WI38 (cell line): ENCODE measurements around the gene ANKRD33B.
"Not testable (repeated sequence)": the region's sequence is repeated elsewhere in the genome, so short reads cannot be mapped to it uniquely, and the experiment has no call there.

Source experiments
- H3K4me3 ChIP-seq: 2 replicates; pipeline ENCODE4 v1.5.1; 2011; ENCODE audit warnings: low read depth, mild to moderate bottlenecking, control low read depth, low read length
- CTCF ChIP-seq: IDR thresholded peaks from 2 replicates; pipeline ENCODE4 v1.5.1; 2012; ENCODE audit warnings: low read depth, mild to moderate bottlenecking, control low read depth, low read length

ANKRD33B gene

DNA sequence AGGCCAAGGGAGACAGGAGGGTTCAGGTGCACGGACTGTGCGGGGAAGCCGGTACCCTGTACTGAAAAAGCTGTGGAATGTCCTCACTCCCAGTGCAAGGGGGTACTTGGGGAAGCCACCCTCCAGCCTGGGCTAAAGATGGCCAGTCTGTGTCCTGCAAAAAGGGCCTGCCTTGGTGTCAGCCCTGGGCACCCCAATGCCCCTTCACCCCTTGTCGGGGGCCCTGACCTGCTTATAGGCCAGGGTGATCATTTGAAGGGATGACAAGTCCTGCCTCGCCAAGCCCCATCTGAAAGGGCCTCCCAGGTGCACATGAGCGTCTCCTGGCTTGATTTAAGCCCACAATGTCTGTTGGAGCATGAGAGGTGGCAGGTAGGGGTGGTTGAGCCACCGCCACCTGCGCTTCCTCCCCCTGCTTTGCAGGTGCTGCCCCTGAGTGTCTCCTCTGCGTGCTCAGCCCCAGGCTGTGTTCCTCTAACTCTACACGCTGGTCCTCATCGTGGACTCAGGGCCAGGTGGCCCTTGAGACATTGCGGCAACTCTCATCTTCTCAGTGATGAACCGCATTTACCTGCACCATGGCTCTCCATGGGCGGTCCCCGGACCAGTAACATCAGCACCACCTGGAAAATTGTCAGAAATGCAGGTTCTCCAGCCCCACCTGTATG, 97.0 kb downstream of the ANKRD33B start:
- TF ChIP-seq CTCF, result no peak
- H3K4me3 ChIP-seq, result no peak overlapping the region

DNA sequence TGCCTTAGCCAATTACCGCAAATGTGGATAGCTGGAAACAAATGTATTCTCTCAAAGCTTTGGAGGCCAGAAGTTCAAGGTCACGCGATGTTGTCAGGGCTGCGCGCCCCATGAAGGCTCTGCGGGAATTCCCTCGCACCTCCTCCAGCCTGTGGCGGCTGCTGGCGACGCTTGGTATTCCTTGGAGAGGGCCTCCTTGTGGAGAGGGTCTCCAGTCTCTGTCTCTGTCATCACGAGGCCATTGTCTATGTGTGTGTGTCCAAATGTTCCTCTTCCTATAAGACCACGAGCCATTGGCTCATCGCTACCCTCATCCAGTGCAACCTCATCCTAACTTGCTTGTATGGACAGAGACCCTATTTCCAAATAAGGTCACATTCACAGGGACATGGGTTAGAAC, 97.5 kb downstream of the ANKRD33B start:
- no peak overlapping the region for H3K4me3 ChIP-seq
- no peak for TF ChIP-seq CTCF

DNA sequence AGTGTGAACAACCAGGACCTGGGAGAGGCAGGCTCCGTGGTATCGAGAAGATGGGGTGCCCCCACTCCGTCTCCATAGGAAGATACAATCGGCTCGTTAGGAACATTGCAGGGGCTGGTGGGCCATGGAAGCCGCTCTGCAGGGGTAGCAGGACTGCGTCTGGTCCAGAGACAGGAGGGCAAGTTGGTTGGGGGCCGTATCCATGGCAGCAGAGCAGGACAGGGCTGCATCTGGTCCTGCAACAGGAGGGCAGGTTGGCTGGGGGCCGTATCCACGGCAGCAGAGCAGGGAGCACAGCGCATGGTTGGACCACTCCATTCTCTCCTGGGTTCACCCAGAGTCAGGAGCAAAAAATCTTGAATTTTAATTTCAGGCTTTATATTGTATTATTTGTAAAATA, 98.2 kb downstream of the ANKRD33B start:
- no peak for TF ChIP-seq CTCF
- H3K4me3 ChIP-seq, result no peak overlapping the region

GRCh38 chr5:10662661-10663488, 99.0 kb downstream of the ANKRD33B start:
- H3K4me3 ChIP-seq, result no peak overlapping the region

GRCh38 chr5:10663489-10664179, 99.8 kb downstream of the ANKRD33B start:
- H3K4me3 ChIP-seq, result no peak overlapping the region
- TF ChIP-seq CTCF, result no peak

More at GRCh38 chr5:10662661-10663488, 99.0 kb downstream of the ANKRD33B start:
- no peak for TF ChIP-seq CTCF

GRCh38 chr5:10664180-10664769, 100.4 kb downstream of the ANKRD33B start:
- not testable (repeated sequence) for H3K4me3 ChIP-seq

GRCh38 chr5:10665799-10666198, 101.9 kb downstream of the ANKRD33B start:
- no peak overlapping the region for H3K4me3 ChIP-seq
- no peak for TF ChIP-seq CTCF
